NCI-H1930 (cell line): ENCODE data around the gene TBC1D2B.

Source experiments
- DNase-seq, 2 experiments: peaks; one replicate each; lab custom pipeline; 2025; lab: John Stamatoyannopoulos, UW

The TBC1D2B gene

GRCh38 chr15:78072080-78072892, 5.2 kb downstream of the TBC1D2B start:
- DNase-seq: no peak

- no peak for DNase-seq
Measured at GRCh38 chr15:78071383-78071782, 6.1 kb downstream of the TBC1D2B start.

GRCh38 chr15:78070049-78070700, 7.3 kb downstream of the TBC1D2B start:
- no peak for DNase-seq

GRCh38 chr15:78069462-78070029, 8.0 kb downstream of the TBC1D2B start:
- no peak for DNase-seq

GRCh38 chr15:78069052-78069414, 8.5 kb downstream of the TBC1D2B start:
- no peak for DNase-seq

- DNase-seq: no peak
Measured at GRCh38 chr15:78067328-78068228, 9.9 kb downstream of the TBC1D2B start.

GRCh38 chr15:78065973-78066946, 11.3 kb downstream of the TBC1D2B start:
- no peak for DNase-seq

- no peak for DNase-seq
Measured at GRCh38 chr15:78065284-78065872, 12.1 kb downstream of the TBC1D2B start.

GRCh38 chr15:78064544-78064943, 13.0 kb downstream of the TBC1D2B start:
- DNase-seq: no peak

GRCh38 chr15:78063970-78064385, 13.5 kb downstream of the TBC1D2B start:
- DNase-seq: no peak

GRCh38 chr15:78063217-78063616, 14.3 kb downstream of the TBC1D2B start:
- DNase-seq: no peak

- DNase-seq: no peak
Measured at GRCh38 chr15:78061963-78062427, 15.5 kb downstream of the TBC1D2B start.

GRCh38 chr15:78060232-78060631, 17.3 kb downstream of the TBC1D2B start:
- DNase-seq: no peak

- DNase-seq: no peak
Measured at GRCh38 chr15:78059110-78059839, 18.2 kb downstream of the TBC1D2B start.

- DNase-seq: no peak
Measured at GRCh38 chr15:78058401-78058935, 19.0 kb downstream of the TBC1D2B start.

GRCh38 chr15:78057803-78058202, 19.7 kb downstream of the TBC1D2B start:
- no peak for DNase-seq

- DNase-seq: no peak
Measured at GRCh38 chr15:78056714-78057269, 20.7 kb downstream of the TBC1D2B start.

- DNase-seq: no peak
Measured at GRCh38 chr15:78055919-78056713, 21.4 kb downstream of the TBC1D2B start.
